ENCODE measurements around the gene MYO1A. TPM values are rescaled to one million over a fixed set of nuclear protein-coding genes. Genes with fewer than 3 reads are reported as not detected.

MYO1A gene
- total and polyA plus RNA-seq, 10 of the 15 experiments (the other 5 are each of a cell fraction or from before 2014, with no cell fraction given): 0.01 to 0.34 (median 0.15) TPM; not detected in 2

DNA sequence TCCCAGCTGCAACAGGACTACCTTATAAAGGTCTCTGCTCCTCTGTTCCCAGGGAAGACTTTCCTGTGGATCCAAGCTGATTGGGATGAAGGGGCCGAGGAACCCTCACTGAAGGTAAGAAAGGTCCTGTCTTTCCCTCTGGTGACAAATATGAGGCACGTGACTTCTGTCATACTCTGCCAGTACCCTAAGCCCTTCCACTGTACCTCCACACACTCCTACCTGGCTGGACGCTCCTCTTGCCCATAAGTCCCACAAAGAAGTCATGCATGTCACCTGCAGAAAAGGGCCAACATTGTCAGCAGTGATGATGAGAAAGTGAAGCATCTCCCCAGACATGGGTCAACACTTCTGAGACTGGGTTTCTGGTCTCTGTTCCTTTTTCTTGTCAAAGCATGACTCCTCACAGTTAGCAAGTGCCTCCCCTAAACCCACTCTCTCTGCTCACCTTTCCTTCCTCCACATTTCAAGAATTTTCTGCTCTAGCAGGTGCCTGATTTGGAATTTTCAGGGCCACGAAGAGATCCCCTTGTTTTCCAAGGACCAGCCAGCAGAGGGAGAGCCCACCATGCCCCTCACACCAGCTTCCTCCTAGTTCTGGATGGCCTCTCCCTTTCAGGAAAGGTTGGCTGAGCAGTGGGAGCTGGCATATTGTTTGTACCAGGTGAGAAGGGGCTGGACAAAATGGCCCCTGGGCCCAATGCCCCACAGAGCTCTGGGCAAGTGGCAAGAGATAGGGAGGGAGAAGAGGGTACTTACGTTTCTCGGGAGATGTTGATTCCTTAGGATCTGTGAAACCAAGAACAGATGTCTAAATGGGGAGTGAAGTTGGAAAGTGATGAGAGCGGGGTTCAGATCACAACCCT lies 37.1 kb downstream of the MYO1A start (continued):
- TF ChIP-seq SMARCA5 (IDR thresholded peaks at IDR 0.05) (peak; percentile 82; the same call in 1 of the 2 replicates), RAD51 (IDR thresholded peaks at IDR 0.05) (peak; percentile 34; the same call in 1 of the 2 replicates)

DNA sequence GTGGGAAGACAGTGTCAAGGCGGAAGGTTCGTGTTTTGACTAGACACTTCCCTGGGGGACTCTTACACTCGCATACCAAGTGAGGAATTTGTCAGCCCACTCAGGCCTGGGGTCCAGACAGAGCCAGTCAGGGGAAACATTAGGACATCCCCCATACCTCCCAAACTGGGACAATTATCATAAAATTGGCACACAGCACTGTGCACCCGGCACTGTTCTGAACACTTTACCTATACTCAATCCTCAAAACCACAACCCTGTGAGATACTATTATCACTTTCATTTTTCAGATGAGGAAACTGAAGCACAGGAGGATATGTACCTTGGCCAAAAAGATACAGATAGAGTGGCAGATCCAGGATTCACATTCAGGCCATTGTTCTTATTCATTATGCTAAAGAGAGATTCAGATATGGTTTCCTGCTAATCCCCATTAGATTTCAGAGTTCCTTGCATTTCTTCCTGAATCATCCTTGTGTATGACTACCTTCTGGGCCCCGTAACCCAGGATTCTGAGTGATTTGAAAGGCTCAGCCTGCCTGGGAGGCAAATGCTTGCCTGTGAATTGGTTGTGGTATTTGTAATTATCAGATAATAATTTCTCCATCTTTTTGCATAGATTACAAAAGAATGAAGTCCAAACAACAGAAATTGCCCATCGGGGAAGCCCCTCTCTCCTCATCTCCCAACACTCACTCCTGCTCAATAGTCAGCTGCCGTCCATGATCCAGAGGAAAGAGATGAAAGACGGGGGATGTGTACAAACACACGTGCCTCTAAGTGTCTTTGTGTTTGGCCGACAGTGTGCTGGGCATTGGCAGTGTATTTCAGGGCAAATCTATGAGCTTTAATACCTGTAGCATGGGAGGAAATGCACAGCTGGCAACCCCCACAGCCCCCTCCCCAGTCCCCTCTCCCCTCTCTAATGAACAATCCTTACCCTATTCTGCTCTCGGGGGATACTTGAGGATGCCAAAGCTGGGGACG lies 38.2 kb downstream of the MYO1A start:
- TF ChIP-seq EED (IDR thresholded peaks at IDR 0.05; ENCODE audit: low read depth): 0 out of 2 replicates have a peak, but pooled peaks have one; percentile 16
- TF ChIP-seq RUNX3 (IDR thresholded peaks at IDR 0.05; ENCODE audit: low read length): peak; percentile 76
- TF ChIP-seq ZSCAN29 (IDR thresholded peaks at IDR 0.05): no peak
- BruUV-seq (replicated peaks): no TSS peak
- ATAC-seq: peak; percentile 75

More for the DNA sequence above, 38.2 kb downstream of the MYO1A start:
- Histone ChIP-seq H2AFZ (ENCODE audit: control insufficient read depth, low read depth, low read length) (no peak overlapping the region), H3K27me3 (replicated peaks in 1 of 2; ENCODE audit: control insufficient read depth in 2 of 2, insufficient read depth in 2 of 2, low read length in 1 of 2) (no peaks in the 10 kb centered on the region), H3K36me3 (ENCODE audit: control insufficient read depth in 2 of 2, insufficient read depth in 2 of 2, low read length in 1 of 2) (no peaks in the 10 kb centered on the region), H3K4me1 (ENCODE audit: control insufficient read depth, insufficient read depth, low read length) (peaks cover 25% of the 10 kb centered on the region), H3K4me2 (ENCODE audit: control insufficient read depth, insufficient read depth) (peak overlapping the region; percentile 72), H4K20me1 (ENCODE audit: control insufficient read depth, insufficient read depth) (no peaks in the 10 kb centered on the region), H3K9ac (ENCODE audit: control insufficient read depth, insufficient read depth, low read length) (no peak overlapping the region), H3K4me3 (no peak overlapping the region), H3K9me3 (replicated peaks; ENCODE audit: control insufficient read depth, insufficient read depth, low read length) (no peaks in the 10 kb centered on the region), H3K79me2 (ENCODE audit: control insufficient read depth, insufficient read depth, low read length) (no peaks in the 10 kb centered on the region), H3K27ac (ENCODE audit: control insufficient read depth, insufficient read depth) (no peak overlapping the region)
- in situ Hi-C loops (cut with MboI): no loop called here
- ChIA-PET RAD21 (ENCODE audit: unreplicated experiment) (interaction anchor here (0.6 to 1.8 kb wide), 9 partner anchors 10 to 286 kb away, joined by 3 to 7 read pairs (median 4); partner anchors contain the start of genes NACA and STAT6), CTCF (interaction anchor here (0.8 to 9.5 kb wide), 10 partner anchors 10 to 362 kb away, joined by 3 to 117 read pairs (median 5); partner anchors contain the start of genes HSD17B6 and STAT6), POLR2A (interaction anchor here (1.6 kb wide), 2 partner anchors 82 to 100 kb away, joined by 4 to 7 read pairs; partner anchors contain the start of gene STAT6), SMC1A (ENCODE audit: uncharacterized antibody, unreplicated experiment) (interaction anchor here (1.0 to 9.2 kb wide), 7 partner anchors 19 to 249 kb away, joined by 3 to 54 read pairs (median 5); partner anchors contain the start of gene STAT6)
- no peak for DNase-seq (ENCODE audit: low read depth, low spot score)
- intact Hi-C loops (cut with micrococcal nuclease; ENCODE audit: unreplicated experiment): no loop called here
- peak; percentile 41 for FAIRE-seq
- WGBS (ENCODE audit: insufficient coverage, insufficient replicate concordance, low lambda C conversion rate, missing lambda C conversion rate): 35% methylated on average over 12 of the region's 12 CpGs

Measured in GM12878 (cell line).